GM18868 (cell line): Measurements from ENCODE around the gene KHSRP.
"Not testable (repeated sequence)": the region's sequence is repeated elsewhere in the genome, so short reads cannot be mapped to it uniquely, and the experiment has no call there.

Experiments used
- ATAC-seq: cut with Tn5 transposase; IDR thresholded peaks from one replicate; pipeline ENCODE4 v1.9.1; 2021; ENCODE audit warnings: mild to moderate bottlenecking, moderate library complexity; ENCODE audit not compliant: unreplicated experiment

Gene KHSRP

GRCh38 chr19:6421075-6422014, 3.3 kb downstream of the KHSRP start:
- ATAC-seq, result no peak

GRCh38 chr19:6418562-6418932, 6.1 kb downstream of the KHSRP start:
- ATAC-seq, result no peak

- no peak for ATAC-seq
Observed at GRCh38 chr19:6417713-6418561, 6.7 kb downstream of the KHSRP start.

GRCh38 chr19:6416658-6417405, 7.8 kb downstream of the KHSRP start:
- no peak for ATAC-seq

- ATAC-seq, result no peak
Observed at GRCh38 chr19:6415591-6416190, 8.9 kb downstream of the KHSRP start.

- no peak for ATAC-seq
Observed at GRCh38 chr19:6414793-6415590, 9.6 kb downstream of the KHSRP start.

GRCh38 chr19:6413721-6414643, 10.6 kb downstream of the KHSRP start:
- no peak for ATAC-seq

GRCh38 chr19:6413291-6413690, 11.3 kb downstream of the KHSRP start:
- no peak for ATAC-seq

GRCh38 chr19:6412447-6413091, 12.0 kb downstream of the KHSRP start:
- ATAC-seq, result no peak

GRCh38 chr19:6412061-6412446, 12.6 kb downstream of the KHSRP start:
- ATAC-seq, result no peak

GRCh38 chr19:6409346-6409745, 15.3 kb downstream of the KHSRP start:
- ATAC-seq, result no peak

- ATAC-seq, result no peak
Observed at GRCh38 chr19:6406401-6406800, 18.2 kb downstream of the KHSRP start.

GRCh38 chr19:6402837-6403608, 21.6 kb downstream of the KHSRP start:
- ATAC-seq, result no peak

GRCh38 chr19:6402058-6402457, 22.6 kb downstream of the KHSRP start:
- no peak for ATAC-seq

GRCh38 chr19:6400062-6400944, 24.3 kb downstream of the KHSRP start:
- not testable (repeated sequence) for ATAC-seq

- no peak for ATAC-seq
Observed at GRCh38 chr19:6396305-6396704, 28.3 kb downstream of the KHSRP start.

GRCh38 chr19:6394831-6395230, 29.8 kb downstream of the KHSRP start:
- no peak for ATAC-seq
